ENCODE measurements around the gene LMF1.

The LMF1 gene

DNA sequence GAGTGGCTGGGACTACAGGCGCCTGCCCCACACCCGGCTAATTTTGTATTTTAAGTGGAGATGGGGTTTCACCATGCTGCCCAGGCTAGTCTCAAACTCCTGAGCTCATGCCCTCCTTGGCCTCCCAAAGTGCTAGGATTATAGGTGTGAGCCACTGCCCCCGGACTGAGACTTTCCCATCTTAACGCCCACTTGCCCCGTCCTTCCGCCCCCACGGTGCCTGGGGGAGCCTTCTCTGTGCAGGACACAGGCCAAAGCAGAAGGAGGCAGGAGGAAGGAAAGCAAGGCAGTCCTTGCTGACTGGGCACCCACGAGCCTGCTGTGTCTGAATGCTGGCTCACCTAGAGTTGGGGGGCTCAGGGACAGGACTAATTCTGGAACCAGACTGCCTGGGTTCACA is 152.7 kb downstream of the LMF1 start:
- no peaks in the 10 kb centered on the region for H3K36me3 ChIP-seq
- peaks cover 3% of the 10 kb centered on the region for H3K27me3 ChIP-seq (ENCODE audit: insufficient read depth, low read depth, severe bottlenecking)
- H3K4me3 ChIP-seq (ENCODE audit: low read depth, low read length): no peak overlapping the region
- DNase-seq: no peak
- no peak overlapping the region for H3K27ac ChIP-seq
- TF ChIP-seq, protein P1, sequence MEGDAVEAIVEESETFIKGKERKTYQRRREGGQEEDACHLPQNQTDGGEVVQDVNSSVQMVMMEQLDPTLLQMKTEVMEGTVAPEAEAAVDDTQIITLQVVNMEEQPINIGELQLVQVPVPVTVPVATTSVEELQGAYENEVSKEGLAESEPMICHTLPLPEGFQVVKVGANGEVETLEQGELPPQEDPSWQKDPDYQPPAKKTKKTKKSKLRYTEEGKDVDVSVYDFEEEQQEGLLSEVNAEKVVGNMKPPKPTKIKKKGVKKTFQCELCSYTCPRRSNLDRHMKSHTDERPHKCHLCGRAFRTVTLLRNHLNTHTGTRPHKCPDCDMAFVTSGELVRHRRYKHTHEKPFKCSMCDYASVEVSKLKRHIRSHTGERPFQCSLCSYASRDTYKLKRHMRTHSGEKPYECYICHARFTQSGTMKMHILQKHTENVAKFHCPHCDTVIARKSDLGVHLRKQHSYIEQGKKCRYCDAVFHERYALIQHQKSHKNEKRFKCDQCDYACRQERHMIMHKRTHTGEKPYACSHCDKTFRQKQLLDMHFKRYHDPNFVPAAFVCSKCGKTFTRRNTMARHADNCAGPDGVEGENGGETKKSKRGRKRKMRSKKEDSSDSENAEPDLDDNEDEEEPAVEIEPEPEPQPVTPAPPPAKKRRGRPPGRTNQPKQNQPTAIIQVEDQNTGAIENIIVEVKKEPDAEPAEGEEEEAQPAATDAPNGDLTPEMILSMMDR (IDR thresholded peaks at IDR 0.05; ENCODE audit: low read depth, low read length): no peak
- H3K9me3 ChIP-seq (ENCODE audit: severe bottlenecking): no peaks in the 10 kb centered on the region

DNA sequence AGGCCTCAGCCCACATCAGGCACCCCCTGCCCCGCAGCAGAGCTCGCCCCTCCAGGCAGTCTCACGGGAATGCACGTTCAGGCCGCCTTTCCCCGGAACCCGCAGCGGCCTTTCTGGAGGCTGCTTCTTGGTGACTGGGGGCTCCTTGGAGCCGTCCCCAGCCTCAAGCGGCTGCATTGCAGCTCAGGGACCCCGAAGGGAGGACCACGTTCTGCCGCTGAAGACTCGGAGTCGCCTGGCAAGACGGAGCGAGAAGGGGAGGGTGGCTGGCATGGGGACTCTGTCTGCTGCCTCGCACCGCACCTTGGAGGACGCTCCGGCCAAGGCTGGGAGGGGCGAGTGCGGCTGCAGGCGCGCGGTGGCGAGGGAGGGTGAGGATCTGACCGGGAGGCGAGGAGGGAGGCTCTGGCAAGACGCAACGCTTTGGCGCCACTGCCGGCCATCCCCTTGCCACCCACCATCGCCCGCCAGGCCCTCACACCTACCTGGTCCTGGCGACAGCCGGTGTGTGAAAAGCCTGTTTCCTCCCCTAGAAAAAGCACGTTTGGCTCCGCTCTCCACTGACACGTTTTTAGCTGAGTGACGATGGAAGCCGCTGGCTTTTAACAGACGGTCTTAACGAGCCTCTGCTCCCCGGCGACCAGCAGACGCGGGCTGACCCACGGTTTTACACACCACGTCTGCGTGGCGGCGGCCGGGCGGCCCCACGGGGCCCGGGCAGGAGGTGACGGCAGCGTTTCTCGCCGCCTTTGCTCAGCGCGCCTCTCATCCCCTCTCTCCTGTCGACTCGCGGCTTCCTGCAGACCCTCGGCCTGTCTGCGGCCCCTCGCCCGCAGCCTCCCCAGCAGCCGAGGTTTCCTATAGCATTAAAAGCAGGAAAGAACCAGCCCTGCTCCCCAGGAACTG is 153.5 kb downstream of the LMF1 start:
- Histone ChIP-seq H3K27ac (no peak overlapping the region), H3K4me3 (ENCODE audit: low read depth, low read length) (no peak overlapping the region), H3K9me3 (ENCODE audit: severe bottlenecking) (no peaks in the 10 kb centered on the region), H3K27me3 (ENCODE audit: insufficient read depth, low read depth, severe bottlenecking) (peaks cover 6% of the 10 kb centered on the region), H3K36me3 (no peaks in the 10 kb centered on the region)
- TF ChIP-seq, protein P1 (IDR thresholded peaks at IDR 0.05; ENCODE audit: low read depth, low read length): no peak
- no peak for DNase-seq

DNA sequence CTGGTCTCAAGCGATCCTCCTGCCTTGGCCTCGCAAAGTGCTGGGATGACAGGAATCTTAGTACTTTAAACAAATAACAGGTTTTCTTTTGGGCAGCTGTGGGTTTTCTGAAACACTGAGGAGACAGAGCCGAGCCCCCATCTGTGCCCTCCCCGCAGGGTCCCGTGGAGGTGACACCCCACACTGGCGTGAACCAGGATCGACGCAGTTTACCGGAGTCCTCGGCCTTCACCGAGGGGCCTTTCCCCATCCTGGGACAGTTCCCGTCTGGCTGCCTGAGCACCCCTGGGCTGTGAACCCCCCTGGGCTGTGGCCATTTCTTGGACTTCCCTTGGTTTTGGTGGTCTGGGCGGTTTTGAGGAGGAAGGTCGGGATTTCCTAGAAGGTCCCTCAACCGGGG is 154.9 kb downstream of the LMF1 start:
- Histone ChIP-seq H3K36me3 (no peaks in the 10 kb centered on the region), H3K27ac (no peak overlapping the region), H3K27me3 (ENCODE audit: insufficient read depth, low read depth, severe bottlenecking) (peaks cover 6% of the 10 kb centered on the region), H3K4me3 (ENCODE audit: low read depth, low read length) (no peak overlapping the region), H3K9me3 (ENCODE audit: severe bottlenecking) (no peaks in the 10 kb centered on the region)
- no peak for DNase-seq
- TF ChIP-seq, protein P1 (IDR thresholded peaks at IDR 0.05; ENCODE audit: low read depth, low read length): no peak

DNA sequence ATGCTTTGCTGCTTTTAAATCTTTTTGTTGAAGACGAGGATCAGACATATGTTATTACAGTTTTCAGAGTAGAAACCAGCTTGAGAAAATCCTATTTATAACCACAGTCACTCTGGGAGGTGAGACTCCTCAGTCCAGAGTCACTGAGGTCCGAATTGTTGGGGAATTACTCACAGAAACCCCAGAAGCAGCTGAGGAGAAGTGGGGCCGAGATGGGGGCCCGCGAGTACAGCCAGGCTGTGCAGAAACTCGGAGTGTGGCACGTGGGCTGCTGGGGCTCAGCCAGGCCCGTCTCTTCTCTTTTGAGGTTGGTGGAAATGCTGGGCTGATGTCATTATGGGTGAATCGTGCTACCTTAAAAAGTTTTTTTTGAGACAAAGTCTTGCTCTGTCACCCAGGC is 155.8 kb downstream of the LMF1 start:
- H3K9me3 ChIP-seq (ENCODE audit: severe bottlenecking): no peaks in the 10 kb centered on the region
- no peak overlapping the region for H3K4me3 ChIP-seq (ENCODE audit: low read depth, low read length)
- no peak overlapping the region for H3K27ac ChIP-seq
- no peaks in the 10 kb centered on the region for H3K36me3 ChIP-seq
- peaks cover 6% of the 10 kb centered on the region for H3K27me3 ChIP-seq (ENCODE audit: insufficient read depth, low read depth, severe bottlenecking)
- TF ChIP-seq, protein P1 (IDR thresholded peaks at IDR 0.05; ENCODE audit: low read depth, low read length): no peak
- no peak for DNase-seq

DNA sequence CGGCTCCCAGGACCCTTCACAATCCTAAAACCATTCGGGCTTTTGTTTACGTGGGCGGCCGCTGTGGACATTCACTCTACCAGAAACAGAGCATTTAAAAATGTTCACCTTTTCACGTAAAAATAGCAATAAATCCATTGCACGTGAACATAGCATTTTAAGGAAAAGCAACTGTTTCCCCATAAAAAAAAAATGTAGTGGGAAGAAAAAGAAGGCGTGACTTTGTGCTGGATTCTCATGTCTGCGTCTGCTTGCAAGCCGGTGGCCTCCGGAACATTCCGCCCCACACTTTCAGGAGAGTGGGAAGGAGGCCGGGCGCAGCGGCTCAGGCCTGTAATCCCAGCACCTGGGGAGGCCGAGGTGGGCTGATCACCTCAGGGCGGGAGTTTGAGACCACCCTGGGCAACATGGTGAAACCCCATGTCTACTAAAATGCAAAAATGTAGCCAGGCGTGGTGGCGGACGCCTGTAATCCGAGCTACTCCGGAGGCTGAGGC is 156.8 kb downstream of the LMF1 start:
- no peaks in the 10 kb centered on the region for H3K36me3 ChIP-seq
- H3K27ac ChIP-seq: no peak overlapping the region; the same call in 1 of the 2 replicates
- H3K27me3 ChIP-seq (ENCODE audit: insufficient read depth, low read depth, severe bottlenecking): peaks cover 6% of the 10 kb centered on the region
- DNase-seq: no peak
- H3K4me3 ChIP-seq (ENCODE audit: low read depth, low read length): no peak overlapping the region
- TF ChIP-seq, protein P1 (IDR thresholded peaks at IDR 0.05; ENCODE audit: low read depth, low read length): no peak
- H3K9me3 ChIP-seq (ENCODE audit: severe bottlenecking): no peaks in the 10 kb centered on the region
